ENCODE measurements around the gene ADSL.

DNA sequence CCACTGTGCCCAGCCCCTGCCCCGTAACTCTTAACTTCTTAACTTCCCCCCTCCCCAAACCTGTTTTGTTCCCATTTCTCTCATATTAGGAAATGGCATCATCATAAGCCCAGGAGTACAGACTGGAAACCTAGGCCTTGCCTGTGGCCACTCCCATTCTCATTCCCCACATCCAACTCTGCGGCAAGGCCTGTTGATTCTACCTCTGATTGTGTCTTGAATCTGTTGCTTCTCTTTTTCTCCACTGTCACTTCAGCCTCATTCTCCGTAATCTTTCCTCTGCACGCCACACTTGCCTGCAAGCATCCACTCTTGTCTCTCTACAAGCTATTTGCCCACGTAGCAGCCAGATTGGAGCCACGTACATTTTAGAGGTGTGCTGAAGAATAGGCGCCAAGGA, 49.3 kb downstream of the ADSL start:
- TF ChIP-seq POLR2A (IDR thresholded peaks at IDR 0.05) = no peak
- TF ChIP-seq, protein P1, sequence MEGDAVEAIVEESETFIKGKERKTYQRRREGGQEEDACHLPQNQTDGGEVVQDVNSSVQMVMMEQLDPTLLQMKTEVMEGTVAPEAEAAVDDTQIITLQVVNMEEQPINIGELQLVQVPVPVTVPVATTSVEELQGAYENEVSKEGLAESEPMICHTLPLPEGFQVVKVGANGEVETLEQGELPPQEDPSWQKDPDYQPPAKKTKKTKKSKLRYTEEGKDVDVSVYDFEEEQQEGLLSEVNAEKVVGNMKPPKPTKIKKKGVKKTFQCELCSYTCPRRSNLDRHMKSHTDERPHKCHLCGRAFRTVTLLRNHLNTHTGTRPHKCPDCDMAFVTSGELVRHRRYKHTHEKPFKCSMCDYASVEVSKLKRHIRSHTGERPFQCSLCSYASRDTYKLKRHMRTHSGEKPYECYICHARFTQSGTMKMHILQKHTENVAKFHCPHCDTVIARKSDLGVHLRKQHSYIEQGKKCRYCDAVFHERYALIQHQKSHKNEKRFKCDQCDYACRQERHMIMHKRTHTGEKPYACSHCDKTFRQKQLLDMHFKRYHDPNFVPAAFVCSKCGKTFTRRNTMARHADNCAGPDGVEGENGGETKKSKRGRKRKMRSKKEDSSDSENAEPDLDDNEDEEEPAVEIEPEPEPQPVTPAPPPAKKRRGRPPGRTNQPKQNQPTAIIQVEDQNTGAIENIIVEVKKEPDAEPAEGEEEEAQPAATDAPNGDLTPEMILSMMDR (IDR thresholded peaks at IDR 0.05) = no peak
- no peak for TF ChIP-seq POLR2AphosphoS5 (IDR thresholded peaks at IDR 0.05; ENCODE audit: insufficient read depth in 1 of 2, low read depth in 1 of 2)
